Activated CD8-positive, alpha-beta T cell treated with anti-CD3 and anti-CD28 coated beads for 36 hours (primary cell): ENCODE measurements around the gene LMOD3. TPM values are rescaled to one million over a fixed set of nuclear protein-coding genes. Genes with fewer than 3 reads are reported as not detected.
A peak's percentile ranks its signal among the peaks of the same experiment; 100 is the strongest.

Experiments
- ATAC-seq: fragments of 200-7000 bp; cut with Tn5 transposase; one replicate; pipeline ENCODE4 v1.10.0; 2021; ENCODE audit warnings: mild to moderate bottlenecking, moderate library complexity
- CTCF ChIA-PET: fragments of 350-600 bp; sonication (Branson Sonifier 250); formaldehyde crosslinking; loops from one replicate; lab custom pipeline; 2021; ENCODE audit warnings: antibody characterized with exemption; lab: Charles Lee
- POLR2A ChIA-PET: fragments of 350-600 bp; sonication (Branson Sonifier 250); formaldehyde crosslinking; loops from one replicate; lab custom pipeline; 2021; ENCODE audit warnings: antibody characterized with exemption; lab: Charles Lee
- DNase-seq: peaks from one replicate; pipeline ENCODE4 v3.0.0-alpha.2; 2020
- H3K27ac Mint-ChIP-seq: one replicate; pipeline ENCODE4 v1.8.0; 2021; ENCODE audit warnings: mild to moderate bottlenecking, mixed read lengths
- H3K27me3 Mint-ChIP-seq: one replicate; pipeline ENCODE4 v1.8.0; 2021; ENCODE audit warnings: mixed read lengths
- H3K36me3 Mint-ChIP-seq: one replicate; pipeline ENCODE4 v1.8.0; 2021; ENCODE audit warnings: low read depth, mixed read lengths
- H3K4me1 Mint-ChIP-seq: one replicate; pipeline ENCODE4 v1.8.0; 2021; ENCODE audit warnings: low read depth, mixed read lengths
- H3K4me3 Mint-ChIP-seq: one replicate; pipeline ENCODE4 v1.8.0; 2021; ENCODE audit warnings: mild to moderate bottlenecking, moderate library complexity, mixed read lengths
- H3K9me3 Mint-ChIP-seq: one replicate; pipeline ENCODE4 v1.8.0; 2021; ENCODE audit warnings: mixed read lengths
- CTCF ChIP-seq: fragments of 200-600 bp; IDR thresholded peaks from one replicate; pipeline ENCODE4 v1.8.0; 2022; ENCODE audit warnings: antibody characterized with exemption, mild to moderate bottlenecking
- intact Hi-C: fragments of 100-400 bp; cut with micrococcal nuclease; formaldehyde crosslinking; loops from one replicate; pipeline ENCODE4 v1.10.0; 2022
- total RNA-seq, 2 experiments: library from RNA; stranded (reverse); gene quantifications; one replicate each; pipeline ENCODE4 v1.2.3, GENCODE V29; 2021

Gene LMOD3
- total RNA-seq, 2 experiments from 2014 or later = not detected

- ATAC-seq (peak; percentile 60), DNase-seq (no peak)
- intact Hi-C loops = loop anchor here (5.0 kb wide), 3 partner anchors 37 to 267 kb away; partner anchors contain the start of gene LMOD3
- no peak overlapping the region for H3K27ac Mint-ChIP-seq
- peaks cover 5% of the 10 kb centered on the region for H3K27me3 Mint-ChIP-seq
- no peaks in the 10 kb centered on the region for H3K36me3 Mint-ChIP-seq
- POLR2A ChIA-PET = interaction anchor here (0.9 to 1.1 kb wide), 3 partner anchors 76 to 145 kb away, joined by 3 read pairs; no protein-coding TSS in a partner anchor
- H3K9me3 Mint-ChIP-seq = no peaks in the 10 kb centered on the region
- peaks cover 18% of the 10 kb centered on the region for H3K4me1 Mint-ChIP-seq
- TF ChIP-seq CTCF = no peak
- H3K4me3 Mint-ChIP-seq = no peak overlapping the region
- CTCF ChIA-PET = interaction anchor here (0.7 to 12.1 kb wide), 16 partner anchors 10 to 265 kb away, joined by 3 to 404 read pairs (median 11); no protein-coding TSS in a partner anchor
These were observed 37.7 kb upstream of the LMOD3 start for GRCh38 chr3:69160107-69160506.

- Mint-ChIP-seq H3K4me3 (no peak overlapping the region), H3K36me3 (no peaks in the 10 kb centered on the region), H3K27me3 (peaks cover 2% of the 10 kb centered on the region), H3K27ac (no peak overlapping the region), H3K9me3 (no peaks in the 10 kb centered on the region), H3K4me1 (no peaks in the 10 kb centered on the region)
- no peak for TF ChIP-seq CTCF
- CTCF ChIA-PET = interaction anchor here (0.9 to 1.9 kb wide), 2 partner anchors 11 to 28 kb away, joined by 3 to 6 read pairs; no protein-coding TSS in a partner anchor
- ATAC-seq (no peak), DNase-seq (no peak)
- intact Hi-C loops = no loop called here
- POLR2A ChIA-PET = no interaction called here
These were observed 27.2 kb upstream of the LMOD3 start for GRCh38 chr3:69149586-69149985.

- Mint-ChIP-seq H3K27me3 (peaks cover 4% of the 10 kb centered on the region), H3K27ac (no peak overlapping the region), H3K4me1 (no peaks in the 10 kb centered on the region), H3K4me3 (no peak overlapping the region), H3K9me3 (no peaks in the 10 kb centered on the region), H3K36me3 (no peaks in the 10 kb centered on the region)
- ATAC-seq (no peak), DNase-seq (no peak)
- no peak for TF ChIP-seq CTCF
- CTCF ChIA-PET = interaction anchor here (1.7 to 2.1 kb wide), 5 partner anchors 13 to 265 kb away, joined by 4 to 13 read pairs (median 9); no protein-coding TSS in a partner anchor
- POLR2A ChIA-PET = no interaction called here
- intact Hi-C loops = no loop called here
These were observed 23.3 kb upstream of the LMOD3 start for GRCh38 chr3:69145688-69146087.

DNA sequence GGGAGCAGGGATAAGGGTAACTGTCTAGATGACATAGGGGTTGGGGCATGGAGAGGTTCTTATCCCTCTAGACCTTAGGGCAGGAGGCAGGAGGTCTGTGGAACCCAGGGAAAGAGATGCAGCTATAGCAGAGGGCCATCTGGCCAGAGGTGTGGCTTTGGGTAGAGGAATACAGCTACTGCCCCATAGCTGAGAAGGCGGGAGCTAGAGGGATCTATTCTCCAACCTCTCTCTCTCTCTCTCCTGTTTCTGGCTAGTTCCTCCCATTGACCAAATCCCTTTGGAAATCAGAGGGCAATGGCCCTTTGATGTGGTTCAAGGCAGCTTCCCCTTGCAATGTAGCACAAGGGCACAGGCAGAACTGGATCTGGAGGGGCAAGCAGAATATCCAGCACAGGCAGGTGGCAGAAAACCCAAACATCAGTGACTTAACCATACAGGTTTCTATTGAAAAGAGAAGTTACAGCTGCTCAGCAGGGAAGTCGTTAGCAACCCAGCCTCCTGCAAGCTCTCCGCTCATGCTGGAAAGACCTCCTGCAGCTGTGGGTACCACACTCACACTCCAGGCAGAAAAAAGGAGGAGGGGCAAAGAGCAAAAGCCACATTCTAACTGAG lies 22.3 kb upstream of the LMOD3 start:
- H3K9me3 Mint-ChIP-seq = no peaks in the 10 kb centered on the region
- no peaks in the 10 kb centered on the region for H3K4me1 Mint-ChIP-seq
- intact Hi-C loops = no loop called here
- ChIA-PET CTCF (interaction anchor here (1.7 to 2.1 kb wide), 5 partner anchors 14 to 265 kb away, joined by 4 to 13 read pairs (median 9); no protein-coding TSS in a partner anchor), POLR2A (no interaction called here)
- H3K4me3 Mint-ChIP-seq = no peak overlapping the region
- ATAC-seq = no peak
- no peak for TF ChIP-seq CTCF
- DNase-seq = no peak
- H3K36me3 Mint-ChIP-seq = no peaks in the 10 kb centered on the region
- H3K27me3 Mint-ChIP-seq = peaks cover 4% of the 10 kb centered on the region
- H3K27ac Mint-ChIP-seq = no peak overlapping the region

DNA sequence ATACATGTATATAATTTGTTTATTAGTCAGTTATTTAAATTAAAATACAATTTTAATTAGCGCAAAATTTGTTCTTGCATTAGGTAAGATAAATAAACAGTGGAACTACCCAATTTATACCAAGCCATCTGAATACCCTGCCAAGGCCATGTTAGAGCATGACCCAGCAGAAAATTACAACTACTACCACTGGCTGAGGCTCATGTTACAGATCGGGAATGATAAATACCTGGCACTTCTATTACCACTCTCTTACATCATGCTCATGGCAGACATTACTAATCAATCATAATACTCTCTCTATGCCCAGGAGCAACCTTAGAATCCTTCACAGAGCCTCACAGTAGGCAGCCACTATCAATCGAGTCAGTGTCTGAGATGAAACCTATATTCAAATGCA lies 21.2 kb upstream of the LMOD3 start:
- ATAC-seq (no peak), DNase-seq (no peak)
- peaks cover 4% of the 10 kb centered on the region for H3K27me3 Mint-ChIP-seq
- ChIA-PET POLR2A (no interaction called here), CTCF (interaction anchor here (1.9 kb wide), 1 partner anchor 267 kb away, joined by 4 read pairs; no protein-coding TSS in a partner anchor)
- no peak for TF ChIP-seq CTCF
- H3K27ac Mint-ChIP-seq = no peak overlapping the region
- no peak overlapping the region for H3K4me3 Mint-ChIP-seq
- no peaks in the 10 kb centered on the region for H3K4me1 Mint-ChIP-seq
- intact Hi-C loops = no loop called here
- no peaks in the 10 kb centered on the region for H3K9me3 Mint-ChIP-seq
- H3K36me3 Mint-ChIP-seq = no peaks in the 10 kb centered on the region
